ENCODE data around the gene KRT20.

- no peak for TF ChIP-seq CTCF (IDR thresholded peaks at IDR 0.05)
- TF ChIP-seq POLR2AphosphoS5 (IDR thresholded peaks at IDR 0.05) = no peak
Measured at GRCh38 chr17:40879026-40879425, 6.0 kb downstream of the KRT20 start.

Measured in prostate gland (tissue), 2 donors.